ENCODE measurements around the gene AMOTL2.

GRCh38 chr3:134362221-134362620 is 12.0 kb downstream of the AMOTL2 start:
- TF ChIP-seq CTCF (IDR thresholded peaks at IDR 0.05) (no peak), POLR2AphosphoS5 (IDR thresholded peaks at IDR 0.05; ENCODE audit: low read depth, low read length) (no peak), REST (IDR thresholded peaks at IDR 0.05; ENCODE audit: insufficient read depth in 1 of 2, low read depth in 2 of 2, low read length in 1 of 2) (no peak), TCF7L2 (IDR thresholded peaks at IDR 0.05; ENCODE audit: low read depth, low read length) (no peak), SIN3A (IDR thresholded peaks at IDR 0.05; ENCODE audit: borderline replicate concordance, insufficient read depth, low read depth, low read length) (no peak)

All from Panc1 (cell line).